OCI-LY7 (cell line): ENCODE data around the gene PDPN. TPM values are rescaled to one million over a fixed set of nuclear protein-coding genes. Genes with fewer than 3 reads are reported as not detected.

ENCODE experiments used
- BruUV-seq: library from RNA; stranded (reverse); fragments of 400-500 nt; replicated peaks from 2 replicates; lab custom pipeline; 2021; lab: Mats Ljungman, UMichigan
- CTCF ChIA-PET: fragments of 300-600 bp; sonication (Branson Sonifier 250); formaldehyde crosslinking; loops from one replicate; lab custom pipeline; 2022; ENCODE audit warnings: antibody characterized with exemption; ENCODE audit not compliant: unreplicated experiment; lab: Charles Lee
- POLR2A ChIA-PET: fragments of 300-600 bp; sonication (Branson Sonifier 250); formaldehyde crosslinking; loops from one replicate; lab custom pipeline; 2022; ENCODE audit warnings: antibody characterized with exemption; lab: Charles Lee
- DNase-seq: peaks from one replicate; pipeline ENCODE4 v3.0.0-alpha.2; 2015; ENCODE audit warnings: low spot score
- H2AFZ ChIP-seq: fragments of 200-600 bp; sonication (generic), shearing (Covaris generic); 2 replicates; pipeline ENCODE4 v1.6.1; 2014; ENCODE audit warnings: mild to moderate bottlenecking, antibody characterized with exemption, low read length, moderate library complexity
- H3K27ac ChIP-seq: fragments of 200-600 bp; sonication (generic); 2 replicates; pipeline ENCODE4 v1.5.1; 2014; ENCODE audit warnings: mixed run types, low read depth, mild to moderate bottlenecking, moderate library complexity, low read length, inconsistent platforms; ENCODE audit not compliant: poor library complexity, severe bottlenecking
- H3K36me3 ChIP-seq: fragments of 200-600 bp; sonication (generic); 2 replicates; pipeline ENCODE4 v1.6.1; 2014; ENCODE audit warnings: mild to moderate bottlenecking, antibody characterized with exemption, low read length, moderate library complexity, mixed read lengths; ENCODE audit not compliant: insufficient read depth
- H3K4me1 ChIP-seq: fragments of 200-600 bp; sonication (generic); 2 replicates; pipeline ENCODE4 v1.5.1; 2014; ENCODE audit warnings: mild to moderate bottlenecking, low read length; ENCODE audit not compliant: insufficient read depth, poor library complexity, severe bottlenecking
- H3K4me2 ChIP-seq: fragments of 200-600 bp; sonication (generic); 2 replicates; pipeline ENCODE4 v1.6.1; 2014; ENCODE audit warnings: mild to moderate bottlenecking, low read length
- H3K4me3 ChIP-seq: fragments of 200-600 bp; sonication (generic); 2 replicates; pipeline ENCODE4 v1.5.1; 2014; ENCODE audit warnings: mild to moderate bottlenecking, low read depth, low read length; ENCODE audit not compliant: poor library complexity, severe bottlenecking
- H3K79me2 ChIP-seq: fragments of 200-600 bp; sonication (generic); 2 replicates; pipeline ENCODE4 v1.6.1; 2016; ENCODE audit warnings: low read depth, mild to moderate bottlenecking, low read length, moderate library complexity, mixed read lengths; ENCODE audit not compliant: insufficient read depth
- H3K9me2 ChIP-seq: fragments of 200-600 bp; sonication (generic); 2 replicates; pipeline ENCODE4 v1.6.1; 2016; ENCODE audit warnings: mild to moderate bottlenecking, low read length, mixed read lengths; ENCODE audit not compliant: insufficient read depth
- H3K9me3 ChIP-seq: fragments of 200-600 bp; sonication (generic); 2 replicates; pipeline ENCODE4 v1.6.1; 2014; ENCODE audit warnings: mild to moderate bottlenecking, mixed run types, low read length, mixed read lengths
- H4K20me1 ChIP-seq: fragments of 200-600 bp; sonication (generic); 2 replicates; pipeline ENCODE4 v1.6.1; 2014; ENCODE audit warnings: mild to moderate bottlenecking, antibody characterized with exemption, low read length, moderate library complexity, mixed read lengths; ENCODE audit not compliant: insufficient read depth
- EZH2phosphoT487 ChIP-seq: fragments of 200-600 bp; sonication (generic); IDR thresholded peaks from 2 replicates; pipeline ENCODE4 v1.6.1; 2018; ENCODE audit warnings: low read depth, borderline replicate concordance, mild to moderate bottlenecking, mixed run types, antibody characterized with exemption, low read length, moderate library complexity, mixed read lengths
- intact Hi-C: fragments of 100-400 bp; cut with micrococcal nuclease; formaldehyde crosslinking; loops from one replicate; pipeline ENCODE4 v1.10.0; 2022; ENCODE audit not compliant: unreplicated experiment
- total RNA-seq, 2 experiments: library from RNA; depleted of rRNA in 1 of 2; stranded (reverse); fragments of >200 nt in 1 of 2; shearing (Covaris generic) in 1 of 2; gene quantifications; 2 replicates each; pipeline ENCODE4 v1.2.3, GENCODE V29; 2014 to 2022
- TF ChIP-seq, protein P1 (sequence below): fragments of 200-600 bp; sonication (generic); conservative IDR thresholded peaks from 2 replicates; pipeline ENCODE4 v1.5.1; 2014; ENCODE audit warnings: mild to moderate bottlenecking, antibody characterized with exemption, low read length, moderate library complexity, mixed read lengths

Gene PDPN
- total RNA-seq, 2 experiments from 2014 or later, result not detected

DNA sequence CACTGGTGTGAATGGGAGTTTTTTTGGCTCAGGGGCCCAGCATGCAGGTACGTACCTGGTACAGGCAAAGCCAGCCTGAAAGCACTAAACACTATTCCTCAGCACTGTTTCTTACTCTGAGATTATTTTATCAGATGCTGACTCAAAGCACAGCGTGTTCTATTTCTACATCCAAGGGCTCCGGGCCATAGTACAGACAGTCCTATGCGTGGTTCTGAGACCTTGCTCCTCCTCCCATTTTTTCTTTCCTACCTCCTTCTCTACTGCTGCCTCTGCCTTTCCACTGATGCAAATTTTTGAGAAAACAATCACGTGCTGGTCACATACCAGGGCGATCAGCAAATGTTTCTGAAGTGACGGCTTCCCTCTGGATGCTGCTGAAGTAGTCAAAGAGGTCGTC, 36.3 kb downstream of the PDPN start:
- H4K20me1 ChIP-seq, result no peaks in the 10 kb centered on the region
- no peaks in the 10 kb centered on the region for H3K9me3 ChIP-seq
- H3K36me3 ChIP-seq, result no peaks in the 10 kb centered on the region
- no peak for DNase-seq
- no peaks in the 10 kb centered on the region for H3K9me2 ChIP-seq
- no peaks in the 10 kb centered on the region for H3K4me1 ChIP-seq
- no TSS peak for BruUV-seq
- ChIA-PET CTCF (no interaction called here), POLR2A (no interaction called here)
- H2AFZ ChIP-seq, result no peak overlapping the region
- no peak overlapping the region for H3K4me3 ChIP-seq
- H3K4me2 ChIP-seq, result no peak overlapping the region
- TF ChIP-seq EZH2phosphoT487, result no peak
- TF ChIP-seq, protein P1, sequence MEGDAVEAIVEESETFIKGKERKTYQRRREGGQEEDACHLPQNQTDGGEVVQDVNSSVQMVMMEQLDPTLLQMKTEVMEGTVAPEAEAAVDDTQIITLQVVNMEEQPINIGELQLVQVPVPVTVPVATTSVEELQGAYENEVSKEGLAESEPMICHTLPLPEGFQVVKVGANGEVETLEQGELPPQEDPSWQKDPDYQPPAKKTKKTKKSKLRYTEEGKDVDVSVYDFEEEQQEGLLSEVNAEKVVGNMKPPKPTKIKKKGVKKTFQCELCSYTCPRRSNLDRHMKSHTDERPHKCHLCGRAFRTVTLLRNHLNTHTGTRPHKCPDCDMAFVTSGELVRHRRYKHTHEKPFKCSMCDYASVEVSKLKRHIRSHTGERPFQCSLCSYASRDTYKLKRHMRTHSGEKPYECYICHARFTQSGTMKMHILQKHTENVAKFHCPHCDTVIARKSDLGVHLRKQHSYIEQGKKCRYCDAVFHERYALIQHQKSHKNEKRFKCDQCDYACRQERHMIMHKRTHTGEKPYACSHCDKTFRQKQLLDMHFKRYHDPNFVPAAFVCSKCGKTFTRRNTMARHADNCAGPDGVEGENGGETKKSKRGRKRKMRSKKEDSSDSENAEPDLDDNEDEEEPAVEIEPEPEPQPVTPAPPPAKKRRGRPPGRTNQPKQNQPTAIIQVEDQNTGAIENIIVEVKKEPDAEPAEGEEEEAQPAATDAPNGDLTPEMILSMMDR, result no peak
- intact Hi-C loops, result no loop called here
- H3K79me2 ChIP-seq, result no peaks in the 10 kb centered on the region
- H3K27ac ChIP-seq, result no peak overlapping the region

DNA sequence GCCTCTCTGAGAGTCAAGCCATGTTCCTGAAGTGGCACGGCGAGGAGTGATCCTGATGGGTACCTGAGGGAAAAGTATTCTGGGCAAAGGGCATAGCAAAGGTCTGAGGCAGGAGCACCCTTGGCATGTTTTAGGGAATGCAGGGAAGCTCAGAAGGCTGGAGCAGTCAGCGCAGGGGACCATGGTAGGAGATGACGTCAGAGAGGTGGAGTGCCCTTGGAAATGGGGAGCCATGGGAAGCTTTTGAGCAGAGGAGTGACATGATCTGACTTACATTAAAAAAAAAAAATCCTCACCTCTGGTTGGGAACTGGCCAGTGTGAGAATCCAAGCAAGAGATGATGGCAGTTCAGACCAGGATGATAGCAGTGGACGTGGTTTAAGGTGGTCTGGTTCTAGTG, 37.2 kb downstream of the PDPN start:
- Histone ChIP-seq H3K27ac (no peak overlapping the region), H3K4me3 (no peak overlapping the region), H3K9me2 (no peaks in the 10 kb centered on the region), H3K4me1 (no peaks in the 10 kb centered on the region), H3K36me3 (no peaks in the 10 kb centered on the region), H3K9me3 (no peaks in the 10 kb centered on the region), H2AFZ (no peak overlapping the region), H3K79me2 (no peaks in the 10 kb centered on the region), H3K4me2 (no peak overlapping the region), H4K20me1 (no peaks in the 10 kb centered on the region)
- TF ChIP-seq EZH2phosphoT487, result no peak
- TF ChIP-seq, protein P1, result no peak
- no TSS peak for BruUV-seq
- ChIA-PET CTCF (no interaction called here), POLR2A (interaction anchor here (0.7 to 1.2 kb wide), 2 partner anchors 22 to 1115 kb away, joined by 3 to 5 read pairs; no protein-coding TSS in a partner anchor)
- intact Hi-C loops, result no loop called here
- no peak for DNase-seq

DNA sequence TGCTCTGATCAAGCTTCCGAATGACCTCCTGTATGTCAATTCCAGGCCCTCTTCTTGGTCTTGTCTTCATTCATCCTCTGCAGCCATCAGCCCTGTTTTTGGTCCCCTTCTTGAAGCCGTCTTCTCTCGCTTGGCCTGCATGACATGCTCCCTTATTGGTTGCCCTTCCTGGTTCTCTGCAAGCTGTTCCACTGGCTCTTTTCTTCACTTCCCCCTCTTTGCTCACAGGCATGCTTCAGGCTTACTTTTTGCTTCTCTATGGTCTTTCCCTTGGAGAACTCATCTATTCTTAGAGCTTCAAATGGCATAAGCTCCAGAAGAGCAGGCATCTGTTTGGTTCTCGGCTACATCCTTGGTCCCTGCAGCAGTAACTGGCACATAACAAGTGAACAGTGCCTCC, 38.8 kb downstream of the PDPN start:
- no peak overlapping the region for H3K4me2 ChIP-seq
- DNase-seq, result no peak
- no TSS peak for BruUV-seq
- H3K4me1 ChIP-seq, result no peaks in the 10 kb centered on the region
- no peak overlapping the region for H3K27ac ChIP-seq
- H2AFZ ChIP-seq, result no peak overlapping the region
- H4K20me1 ChIP-seq, result no peaks in the 10 kb centered on the region
- intact Hi-C loops, result no loop called here
- H3K79me2 ChIP-seq, result no peaks in the 10 kb centered on the region
- no peak overlapping the region for H3K4me3 ChIP-seq
- H3K36me3 ChIP-seq, result no peaks in the 10 kb centered on the region
- no peak for TF ChIP-seq EZH2phosphoT487
- TF ChIP-seq, protein P1, result no peak
- POLR2A ChIA-PET, result no interaction called here
- H3K9me3 ChIP-seq, result no peaks in the 10 kb centered on the region
- H3K9me2 ChIP-seq, result no peaks in the 10 kb centered on the region
- CTCF ChIA-PET, result no interaction called here
